Keratinocyte (primary cell): ENCODE measurements around the gene SNAI3. TPM values are rescaled to one million over a fixed set of nuclear protein-coding genes. Genes with fewer than 3 reads are reported as not detected.

Experiments used
- DNase-seq: peaks from one replicate; pipeline ENCODE4 v3.0.0-alpha.2; 2011; ENCODE audit warnings: low read depth, missing footprints, low spot score
- FAIRE-seq: peaks from 2 replicates; lab custom pipeline; 2011; peaks lifted over from hg19 to GRCh38; lab: Jason Lieb, UNC
- H2AFZ ChIP-seq: 2 replicates; pipeline ENCODE4 v1.6.0; 2012; ENCODE audit warnings: low read length, control low read depth, inconsistent platforms; ENCODE audit not compliant: control insufficient read depth
- H3K27ac ChIP-seq: 2 replicates; pipeline ENCODE4 v1.5.1; 2011; ENCODE audit warnings: low read length; ENCODE audit not compliant: control insufficient read depth, insufficient read depth
- H3K27me3 ChIP-seq: 3 replicates; pipeline ENCODE4 v1.6.0; 2011; ENCODE audit warnings: low read length; ENCODE audit not compliant: control insufficient read depth, insufficient read depth; ENCODE audit errors: extremely low read depth
- H3K36me3 ChIP-seq, 2 experiments: 2 replicates in 1 of 2; 3 replicates in 1 of 2; pipeline ENCODE4 v1.5.1; 2011; ENCODE audit warnings: low read length in 2 of 2, mild to moderate bottlenecking in 1 of 2; ENCODE audit not compliant: control insufficient read depth in 2 of 2, insufficient read depth in 2 of 2; ENCODE audit errors: extremely low read depth in 1 of 2
- H3K4me1 ChIP-seq: 3 replicates; pipeline ENCODE4 v1.5.1; 2011; ENCODE audit warnings: low read length; ENCODE audit not compliant: control insufficient read depth, insufficient read depth; ENCODE audit errors: extremely low read depth
- H3K4me2 ChIP-seq: 3 replicates; pipeline ENCODE4 v1.6.0; 2011; ENCODE audit warnings: low read depth, low read length; ENCODE audit not compliant: control insufficient read depth, insufficient read depth; ENCODE audit errors: extremely low read depth
- H3K4me3 ChIP-seq, 3 experiments: fragments of 200-600 bp in 1 of 3; sonication (generic) in 1 of 3; 2 replicates in 2 of 3; 3 replicates in 1 of 3; pipeline ENCODE4 v1.5.1; 2011 to 2016; ENCODE audit warnings: low read length in 3 of 3, mild to moderate bottlenecking in 3 of 3, control low read depth in 2 of 3, inconsistent platforms in 1 of 3, low read depth in 1 of 3, mixed read lengths in 1 of 3, mixed run types in 1 of 3, moderate library complexity in 1 of 3; ENCODE audit not compliant: control insufficient read depth in 2 of 3, insufficient read depth in 2 of 3; ENCODE audit errors: extremely low read depth in 1 of 3
- H3K79me2 ChIP-seq: 2 replicates; pipeline ENCODE4 v1.6.0; 2012; ENCODE audit warnings: low read length; ENCODE audit not compliant: control insufficient read depth, insufficient read depth
- H3K9ac ChIP-seq: 3 replicates; pipeline ENCODE4 v1.6.0; 2011; ENCODE audit warnings: low read length; ENCODE audit not compliant: control insufficient read depth, insufficient read depth; ENCODE audit errors: extremely low read depth
- H3K9me1 ChIP-seq: 3 replicates; pipeline ENCODE4 v1.6.0; 2011; ENCODE audit warnings: low read length; ENCODE audit not compliant: control insufficient read depth, insufficient read depth; ENCODE audit errors: extremely low read depth
- H3K9me3 ChIP-seq: 2 replicates; pipeline ENCODE4 v1.5.1; 2012; ENCODE audit warnings: low read depth, low read length; ENCODE audit not compliant: control insufficient read depth
- H4K20me1 ChIP-seq: 3 replicates; pipeline ENCODE4 v1.6.0; 2011; ENCODE audit warnings: low read length; ENCODE audit not compliant: control insufficient read depth, insufficient read depth; ENCODE audit errors: extremely low read depth
- EZH2 ChIP-seq: IDR thresholded peaks from one replicate; pipeline ENCODE4 v1.6.1; 2012; ENCODE audit warnings: inconsistent platforms, mild to moderate bottlenecking, low read length, moderate library complexity
- dilution Hi-C: fragments of 300-500 bp; cut with MboI; formaldehyde crosslinking; loops from one replicate; pipeline ENCODE4 v1.7.0; 2020; ENCODE audit warnings: low sequenced_read_pairs; ENCODE audit not compliant: extremely low pct_ligation_motif_present
- polyA plus RNA-seq, 5 experiments: library from polyadenylated mRNA; depleted of rRNA in 3 of 5; stranded (reverse) in 3 of 5; stranded (forward) in 1 of 5; unstranded in 1 of 5; fragments of >200 nt; gene quantifications; 1 replicate in 1 of 5; 2 replicates in 3 of 5; 3 replicates in 1 of 5; pipeline versions ENCODE4 v1.2.1 to v1.2.3, GENCODE V29; 2011 to 2012; ENCODE audit warnings: missing spikeins in 2 of 5, low read depth in 1 of 5, low replicate concordance in 1 of 5
- TF ChIP-seq, protein P1 (sequence below), 3 experiments: IDR thresholded peaks in 1 of 3; conservative IDR thresholded peaks in 1 of 3; optimal IDR thresholded peaks in 1 of 3; 2 replicates in 2 of 3; 3 replicates in 1 of 3; pipeline versions ENCODE3 to v1.5.1; 2011; ENCODE audit warnings: low read length in 3 of 3, mild to moderate bottlenecking in 3 of 3, moderate library complexity in 2 of 3, control low read depth in 1 of 3, inconsistent platforms in 1 of 3; ENCODE audit not compliant: insufficient read depth in 2 of 3; ENCODE audit errors: extremely low read depth in 1 of 3

Gene SNAI3
- polyA plus RNA-seq, 1 donor (not counting 4 experiments of a cell fraction or from before 2014, with no cell fraction given): not detected

DNA sequence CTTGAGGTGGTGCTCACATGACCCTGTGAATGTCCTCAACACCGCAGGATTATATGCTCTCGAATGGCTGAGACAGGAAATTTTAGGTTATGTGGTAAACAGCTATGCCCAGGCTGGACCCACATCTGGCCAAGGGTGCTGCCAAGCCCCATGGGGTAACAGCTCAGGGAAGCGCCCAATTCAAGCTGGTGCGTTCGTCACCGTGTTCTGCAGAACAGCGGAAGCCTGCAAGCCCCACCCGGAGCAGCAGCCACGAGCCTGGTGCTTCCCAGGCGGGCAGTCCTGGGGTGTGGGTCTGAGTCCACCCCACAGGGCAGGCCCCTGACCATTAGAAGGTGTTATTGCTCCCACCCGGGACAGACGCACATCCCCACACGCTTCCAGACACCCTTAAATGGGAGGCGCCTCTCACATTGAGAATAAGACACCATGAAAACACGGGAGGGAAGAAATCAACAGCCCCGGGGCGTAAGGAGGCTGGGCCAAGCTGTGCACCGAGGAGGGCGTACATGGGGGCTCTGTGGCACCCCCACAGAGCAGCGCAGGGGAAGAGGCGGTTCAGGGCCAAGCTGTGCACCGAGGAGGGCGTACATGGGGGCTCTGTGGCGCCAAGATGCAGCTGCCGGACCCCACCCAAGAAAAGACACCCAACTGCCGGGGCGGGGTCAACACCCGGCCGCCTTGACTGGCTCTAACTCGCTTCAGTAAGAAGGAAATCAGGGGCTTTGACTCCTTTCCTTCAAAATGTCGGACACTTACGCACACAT, 32.5 kb downstream of the SNAI3 start:
- Histone ChIP-seq H3K36me3 (peaks cover 40 to 45% of the 10 kb centered on the region in 2 experiments), H2AFZ (no peak overlapping the region), H4K20me1 (peaks cover 17% of the 10 kb centered on the region), H3K4me3 (no peak overlapping the region), H3K79me2 (peaks cover 18% of the 10 kb centered on the region), H3K27me3 (no peaks in the 10 kb centered on the region), H3K4me1 (no peaks in the 10 kb centered on the region), H3K9ac (no peak overlapping the region), H3K4me2 (no peak overlapping the region), H3K9me3 (no peaks in the 10 kb centered on the region), H3K27ac (no peak overlapping the region), H3K9me1 (no peaks in the 10 kb centered on the region)
- no peak for DNase-seq
- no peak for FAIRE-seq
- no peak for TF ChIP-seq EZH2
- TF ChIP-seq, protein P1, sequence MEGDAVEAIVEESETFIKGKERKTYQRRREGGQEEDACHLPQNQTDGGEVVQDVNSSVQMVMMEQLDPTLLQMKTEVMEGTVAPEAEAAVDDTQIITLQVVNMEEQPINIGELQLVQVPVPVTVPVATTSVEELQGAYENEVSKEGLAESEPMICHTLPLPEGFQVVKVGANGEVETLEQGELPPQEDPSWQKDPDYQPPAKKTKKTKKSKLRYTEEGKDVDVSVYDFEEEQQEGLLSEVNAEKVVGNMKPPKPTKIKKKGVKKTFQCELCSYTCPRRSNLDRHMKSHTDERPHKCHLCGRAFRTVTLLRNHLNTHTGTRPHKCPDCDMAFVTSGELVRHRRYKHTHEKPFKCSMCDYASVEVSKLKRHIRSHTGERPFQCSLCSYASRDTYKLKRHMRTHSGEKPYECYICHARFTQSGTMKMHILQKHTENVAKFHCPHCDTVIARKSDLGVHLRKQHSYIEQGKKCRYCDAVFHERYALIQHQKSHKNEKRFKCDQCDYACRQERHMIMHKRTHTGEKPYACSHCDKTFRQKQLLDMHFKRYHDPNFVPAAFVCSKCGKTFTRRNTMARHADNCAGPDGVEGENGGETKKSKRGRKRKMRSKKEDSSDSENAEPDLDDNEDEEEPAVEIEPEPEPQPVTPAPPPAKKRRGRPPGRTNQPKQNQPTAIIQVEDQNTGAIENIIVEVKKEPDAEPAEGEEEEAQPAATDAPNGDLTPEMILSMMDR (optimal IDR thresholded peaks at IDR 0.05 in 1 of 3, IDR thresholded peaks at IDR 0.05 in 1 of 3, conservative IDR thresholded peaks at IDR 0.05 in 1 of 3; ENCODE audit: extremely low read depth in 1 of 3, insufficient read depth in 2 of 3, low read length in 3 of 3): no peak
- dilution Hi-C loops: loop anchor here (25.0 kb wide), 1 partner anchor 109 kb away; no protein-coding TSS in a partner anchor

DNA sequence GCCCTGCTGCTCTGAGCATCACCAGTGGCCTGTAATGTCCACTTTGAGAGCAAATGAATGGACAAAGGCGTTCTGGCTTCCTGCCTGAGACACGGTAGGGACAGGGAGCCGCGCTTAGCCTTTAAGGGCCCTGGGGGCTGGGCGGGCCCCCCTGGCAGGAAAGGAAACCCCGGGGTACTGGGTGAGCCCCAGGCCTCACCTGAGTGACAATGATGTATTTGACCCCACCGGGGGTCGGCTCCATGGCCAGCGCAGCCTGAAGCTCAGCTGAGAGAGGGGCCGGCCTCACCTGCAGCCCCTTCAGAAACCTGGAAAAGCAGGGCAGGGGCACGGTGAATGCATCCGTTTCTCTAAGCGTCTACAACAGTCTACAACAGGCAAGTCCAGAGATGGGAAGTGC, 33.2 kb downstream of the SNAI3 start:
- H3K4me3 ChIP-seq: no peak overlapping the region
- TF ChIP-seq, protein P1 (optimal IDR thresholded peaks at IDR 0.05 in 1 of 3, IDR thresholded peaks at IDR 0.05 in 1 of 3, conservative IDR thresholded peaks at IDR 0.05 in 1 of 3; ENCODE audit: extremely low read depth in 1 of 3, insufficient read depth in 2 of 3, low read length in 3 of 3): no peak
- TF ChIP-seq EZH2: no peak
- peaks cover 13% of the 10 kb centered on the region for H3K79me2 ChIP-seq
- DNase-seq (no peak), FAIRE-seq (no peak)
- H3K4me1 ChIP-seq: no peaks in the 10 kb centered on the region
- H3K27me3 ChIP-seq: no peaks in the 10 kb centered on the region
- no peak overlapping the region for H3K27ac ChIP-seq
- no peaks in the 10 kb centered on the region for H3K9me3 ChIP-seq
- H3K9me1 ChIP-seq: no peaks in the 10 kb centered on the region
- no peak overlapping the region for H3K4me2 ChIP-seq
- dilution Hi-C loops: loop anchor here (25.0 kb wide), 1 partner anchor 109 kb away; no protein-coding TSS in a partner anchor
- peaks cover 17% of the 10 kb centered on the region for H4K20me1 ChIP-seq
- H3K9ac ChIP-seq: no peak overlapping the region
- H2AFZ ChIP-seq: no peak overlapping the region
- peaks cover 39 to 45% of the 10 kb centered on the region in 2 experiments for H3K36me3 ChIP-seq
